Measurements from ENCODE around the gene STXBP6. TPM values are rescaled to one million over a fixed set of nuclear protein-coding genes. Genes with fewer than 3 reads are reported as not detected.

Gene STXBP6
- total RNA-seq, 4 donors from 2014 or later: 44.1 to 120 (median 67.4) TPM

GRCh38 chr14:24974591-24975374, 75.2 kb downstream of the STXBP6 start:
- 76% methylated on average over 2 of the region's 2 CpGs for WGBS, 2 donors
- peaks cover 24% of the 10 kb centered on the region in 2 donors for H3K4me1 ChIP-seq
- no peak overlapping the region for H3K27ac ChIP-seq
- intact Hi-C loops (cut with DNase I): no loop called here
- no peaks in the 10 kb centered on the region for H3K9me3 ChIP-seq
- TF ChIP-seq POLR2A (IDR thresholded peaks at IDR 0.05): no peak
- TF ChIP-seq, protein P1, sequence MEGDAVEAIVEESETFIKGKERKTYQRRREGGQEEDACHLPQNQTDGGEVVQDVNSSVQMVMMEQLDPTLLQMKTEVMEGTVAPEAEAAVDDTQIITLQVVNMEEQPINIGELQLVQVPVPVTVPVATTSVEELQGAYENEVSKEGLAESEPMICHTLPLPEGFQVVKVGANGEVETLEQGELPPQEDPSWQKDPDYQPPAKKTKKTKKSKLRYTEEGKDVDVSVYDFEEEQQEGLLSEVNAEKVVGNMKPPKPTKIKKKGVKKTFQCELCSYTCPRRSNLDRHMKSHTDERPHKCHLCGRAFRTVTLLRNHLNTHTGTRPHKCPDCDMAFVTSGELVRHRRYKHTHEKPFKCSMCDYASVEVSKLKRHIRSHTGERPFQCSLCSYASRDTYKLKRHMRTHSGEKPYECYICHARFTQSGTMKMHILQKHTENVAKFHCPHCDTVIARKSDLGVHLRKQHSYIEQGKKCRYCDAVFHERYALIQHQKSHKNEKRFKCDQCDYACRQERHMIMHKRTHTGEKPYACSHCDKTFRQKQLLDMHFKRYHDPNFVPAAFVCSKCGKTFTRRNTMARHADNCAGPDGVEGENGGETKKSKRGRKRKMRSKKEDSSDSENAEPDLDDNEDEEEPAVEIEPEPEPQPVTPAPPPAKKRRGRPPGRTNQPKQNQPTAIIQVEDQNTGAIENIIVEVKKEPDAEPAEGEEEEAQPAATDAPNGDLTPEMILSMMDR (IDR thresholded peaks at IDR 0.05): no peak
- H3K27me3 ChIP-seq: no peaks in the 10 kb centered on the region
- DNase-seq: no peak
- no peaks in the 10 kb centered on the region for H3K36me3 ChIP-seq
- H3K4me3 ChIP-seq (replicated peaks in 1 of 3): no peak overlapping the region

- peaks cover 29 to 38% of the 10 kb centered on the region in 2 donors for H3K4me1 ChIP-seq
- DNase-seq: no peak
- intact Hi-C loops (cut with DNase I): no loop called here
Observed at GRCh38 chr14:24972844-24973243, 77.1 kb downstream of the STXBP6 start.

GRCh38 chr14:24971255-24971654, 78.7 kb downstream of the STXBP6 start:
- TF ChIP-seq, protein P1 (IDR thresholded peaks at IDR 0.05): no peak
- no peak for TF ChIP-seq POLR2A (IDR thresholded peaks at IDR 0.05)
- Histone ChIP-seq H3K9me3 (no peaks in the 10 kb centered on the region), H3K4me3 (replicated peaks in 1 of 3) (no peak overlapping the region), H3K27me3 (no peaks in the 10 kb centered on the region), H3K36me3 (no peaks in the 10 kb centered on the region), H3K4me1 (peaks cover 45 to 54% of the 10 kb centered on the region in 2 donors), H3K27ac (peak overlapping the region; percentile 26 to 41 (median 39))
- no peak for DNase-seq
- intact Hi-C loops (cut with DNase I): no loop called here

More at GRCh38 chr14:24972844-24973243, 77.1 kb downstream of the STXBP6 start:
- H3K9me3 ChIP-seq: no peaks in the 10 kb centered on the region
- H3K4me3 ChIP-seq (replicated peaks in 1 of 3): no peak overlapping the region
- H3K36me3 ChIP-seq: no peaks in the 10 kb centered on the region
- WGBS, 2 donors: 92 to 95% methylated on average over 3 of the region's 3 CpGs
- no peaks in the 10 kb centered on the region for H3K27me3 ChIP-seq
- TF ChIP-seq POLR2A (IDR thresholded peaks at IDR 0.05): no peak
- TF ChIP-seq, protein P1 (IDR thresholded peaks at IDR 0.05): no peak
- no peak overlapping the region for H3K27ac ChIP-seq

DNA sequence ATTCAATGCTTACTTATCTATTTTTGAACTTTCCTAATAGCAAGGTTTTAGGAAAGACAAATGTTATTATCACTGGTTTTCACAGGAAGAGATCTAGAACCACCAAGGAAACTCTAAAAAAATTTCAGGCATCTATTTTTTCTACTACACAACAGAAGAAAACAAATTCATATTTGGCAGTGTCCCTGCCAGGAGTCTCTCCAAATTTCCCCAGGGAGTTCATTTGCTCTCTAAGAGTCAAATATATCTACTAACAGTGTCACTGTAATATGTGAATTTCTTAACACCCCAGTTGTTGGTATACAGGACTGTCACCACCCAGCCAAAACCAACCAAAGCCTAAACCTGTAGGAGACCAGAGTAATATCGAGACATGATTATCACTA, 83.4 kb downstream of the STXBP6 start:
- TF ChIP-seq, protein P1 (IDR thresholded peaks at IDR 0.05): no peak
- no peak for TF ChIP-seq POLR2A (IDR thresholded peaks at IDR 0.05)
- H3K27ac ChIP-seq: peak overlapping the region; percentile 17 to 88 (median 85)
- H3K4me1 ChIP-seq: peaks cover 52 to 63% of the 10 kb centered on the region in 2 donors
- H3K27me3 ChIP-seq: no peaks in the 10 kb centered on the region
- WGBS, 2 donors: 95 to 97% methylated on average over 1 of the region's 1 CpG
- no peaks in the 10 kb centered on the region for H3K36me3 ChIP-seq
- intact Hi-C loops (cut with DNase I): no loop called here
- no peak overlapping the region for H3K4me3 ChIP-seq (replicated peaks in 1 of 3)
- no peak for DNase-seq
- H3K9me3 ChIP-seq: no peaks in the 10 kb centered on the region

DNA sequence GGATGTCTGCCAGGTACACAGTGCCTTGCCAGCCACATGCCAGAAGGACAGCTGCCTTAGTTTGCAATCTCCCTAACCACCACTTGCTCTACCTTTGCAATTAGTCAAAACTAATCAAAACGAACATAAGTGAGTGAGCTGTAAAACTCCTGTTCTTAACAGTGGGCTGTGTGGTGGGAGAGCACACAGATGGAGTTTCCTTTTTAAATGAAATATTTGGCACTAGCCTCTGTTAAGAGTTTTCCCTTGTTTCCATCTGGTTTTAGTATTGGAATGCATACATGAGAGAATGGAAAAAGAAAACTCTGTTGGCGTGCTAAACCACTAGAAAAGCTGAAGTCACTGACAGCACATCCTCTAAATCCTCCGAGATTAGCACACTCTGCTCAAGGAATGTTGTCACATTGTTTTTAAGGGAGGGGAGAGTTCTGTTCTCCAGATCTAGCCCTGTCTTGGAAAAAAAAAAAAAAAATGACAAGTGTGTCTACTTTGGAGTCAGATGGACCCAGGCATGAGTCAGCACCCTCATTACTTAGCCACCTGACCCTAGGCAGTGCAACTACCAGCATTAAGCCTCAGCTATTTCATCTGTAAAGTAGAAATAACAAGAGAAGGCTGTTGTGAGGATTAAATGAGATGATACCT, 83.9 kb downstream of the STXBP6 start:
- peak overlapping the region; percentile 17 to 88 (median 85) for H3K27ac ChIP-seq
- H3K9me3 ChIP-seq: no peaks in the 10 kb centered on the region
- intact Hi-C loops (cut with DNase I): no loop called here
- TF ChIP-seq, protein P1 (IDR thresholded peaks at IDR 0.05): peak in 1 of 6 experiments; percentile 23
- no peak for TF ChIP-seq POLR2A (IDR thresholded peaks at IDR 0.05)
- H3K36me3 ChIP-seq: no peaks in the 10 kb centered on the region
- no peak overlapping the region for H3K4me3 ChIP-seq (replicated peaks in 1 of 3)
- peaks cover 50 to 62% of the 10 kb centered on the region in 2 donors for H3K4me1 ChIP-seq
- H3K27me3 ChIP-seq: no peaks in the 10 kb centered on the region
- WGBS, 2 donors: 8 to 17% methylated on average over 3 of the region's 3 CpGs
- DNase-seq: peak; percentile 77 to 79
